Upper lobe of left lung (tissue), 6 donors: ENCODE measurements around the gene IKZF4. TPM values are rescaled to one million over a fixed set of nuclear protein-coding genes. Genes with fewer than 3 reads are reported as not detected.

Experiments used
- ATAC-seq, 2 donors: fragments of 200-7000 bp; cut with Tn5 transposase; one replicate each; pipeline ENCODE4 v1.9.1; 2022; ENCODE audit warnings: mild to moderate bottlenecking in 2 of 2, moderate library complexity in 2 of 2; ENCODE audit not compliant: low FRiP score in 2 of 2
- DNase-seq, 2 donors: peaks; one replicate each; pipeline ENCODE4 v3.0.0-alpha.2; 2019 to 2020
- H3K27ac ChIP-seq, 4 donors: fragments of 200-600 bp; sonication (generic); one replicate each; pipeline ENCODE4 v1.5.1; 2016 to 2019
- H3K27me3 ChIP-seq, 4 donors: fragments of 200-600 bp; sonication (generic); one replicate each; pipeline ENCODE4 v1.5.1; 2017 to 2019
- H3K36me3 ChIP-seq, 4 donors: fragments of 200-600 bp; sonication (generic); one replicate each; pipeline ENCODE4 v1.5.1; 2016 to 2019
- H3K4me1 ChIP-seq, 4 donors: fragments of 200-600 bp; sonication (generic); one replicate each; pipeline ENCODE4 v1.5.1; 2018 to 2019
- H3K4me3 ChIP-seq, 4 donors: fragments of 200-600 bp; sonication (generic); one replicate each; pipeline ENCODE4 v1.5.1; 2017 to 2019; ENCODE audit warnings: mild to moderate bottlenecking in 2 of 4, moderate library complexity in 1 of 4
- H3K9me3 ChIP-seq, 4 donors: fragments of 200-600 bp; sonication (generic); one replicate each; pipeline ENCODE4 v1.5.1; 2018 to 2019
- CTCF ChIP-seq, 6 experiments: fragments of 450-650 bp in 4 of 6; fragments of 200-600 bp in 2 of 6; sonication (generic) in 2 of 6; IDR thresholded peaks; one replicate each; pipeline ENCODE4 v1.5.1; 2016 to 2019; ENCODE audit warnings: antibody characterized with exemption in 6 of 6
- EP300 ChIP-seq, 4 donors: sonication (generic); formaldehyde crosslinking; IDR thresholded peaks; one replicate each; pipeline ENCODE4 v1.5.1; 2017; ENCODE audit warnings: antibody characterized with exemption in 4 of 4, control low read depth in 2 of 4
- POLR2A ChIP-seq, 4 donors: fragments of 450-650 bp; IDR thresholded peaks; one replicate each; pipeline ENCODE4 v1.5.1; 2016 to 2017; ENCODE audit warnings: antibody characterized with exemption in 4 of 4, mild to moderate bottlenecking in 2 of 4
- POLR2AphosphoS5 ChIP-seq, 2 donors: sonication (generic); formaldehyde crosslinking; IDR thresholded peaks; one replicate each; pipeline ENCODE4 v1.5.1; 2017; ENCODE audit warnings: antibody characterized with exemption in 2 of 2
- WGBS, 2 donors: methylation state at CpG; one replicate each; pipeline ENCODE4 v1.1.5; 2017 to 2018; 5-methylcytosine and 5-hydroxymethylcytosine counted together
- total RNA-seq, 6 donors: library from RNA; depleted of rRNA in 4 of 6; stranded (reverse); fragments of >200 nt in 4 of 6; gene quantifications; one replicate each; pipeline versions ENCODE4 v1.1.0 to v1.2.1, GENCODE V29; 2016 to 2021
- donor health status: DM: no; HTN: no; CAD: no; lungs with moderate emphysema.
- donor health status: DM: no; HTN: yes; CAD: no; lungs with severe emphysema.

Gene IKZF4
- total RNA-seq, 6 donors from 2014 or later, result 5.6 to 23.0 (median 9.3) TPM

DNA sequence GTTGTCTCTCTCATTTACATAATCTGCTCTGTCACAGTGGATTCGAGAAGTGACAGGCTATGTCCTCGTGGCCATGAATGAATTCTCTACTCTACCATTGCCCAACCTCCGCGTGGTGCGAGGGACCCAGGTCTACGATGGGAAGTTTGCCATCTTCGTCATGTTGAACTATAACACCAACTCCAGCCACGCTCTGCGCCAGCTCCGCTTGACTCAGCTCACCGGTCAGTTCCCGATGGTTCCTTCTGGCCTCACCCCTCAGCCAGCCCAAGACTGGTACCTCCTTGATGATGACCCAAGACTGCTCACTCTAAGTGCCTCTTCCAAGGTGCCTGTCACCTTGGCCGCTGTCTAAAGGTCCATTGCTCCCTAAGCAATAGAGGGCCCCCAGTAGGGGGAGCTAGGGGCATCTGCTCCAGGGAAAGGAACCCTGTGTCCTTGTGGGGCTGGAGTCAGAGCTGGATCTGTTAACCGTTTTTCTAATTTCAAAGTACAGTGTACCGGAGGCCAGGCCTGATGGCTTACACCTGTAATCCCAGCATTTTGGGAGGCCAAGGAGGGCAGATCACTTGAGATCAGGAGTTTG, 64.2 kb downstream of the IKZF4 start:
- peaks cover 0 to 8% (median 5%) of the 10 kb centered on the region in 4 donors for H3K36me3 ChIP-seq
- H3K4me1 ChIP-seq, result peaks cover 6 to 25% (median 20%) of the 10 kb centered on the region in 4 donors
- no peak overlapping the region for H3K4me3 ChIP-seq
- H3K27ac ChIP-seq, result no peak overlapping the region
- ATAC-seq, result no peak
- TF ChIP-seq EP300 (IDR thresholded peaks at IDR 0.05), result no peak
- TF ChIP-seq POLR2AphosphoS5 (IDR thresholded peaks at IDR 0.05), result no peak
- no peak for TF ChIP-seq POLR2A (IDR thresholded peaks at IDR 0.05)
- TF ChIP-seq CTCF (IDR thresholded peaks at IDR 0.05), result no peak
- peaks cover 0 to 6% (median 6%) of the 10 kb centered on the region in 4 donors for H3K27me3 ChIP-seq
- DNase-seq, result no peak
- 86 to 87% methylated on average over 15 of the region's 15 CpGs for WGBS, 2 donors
- H3K9me3 ChIP-seq, result no peaks in the 10 kb centered on the region

DNA sequence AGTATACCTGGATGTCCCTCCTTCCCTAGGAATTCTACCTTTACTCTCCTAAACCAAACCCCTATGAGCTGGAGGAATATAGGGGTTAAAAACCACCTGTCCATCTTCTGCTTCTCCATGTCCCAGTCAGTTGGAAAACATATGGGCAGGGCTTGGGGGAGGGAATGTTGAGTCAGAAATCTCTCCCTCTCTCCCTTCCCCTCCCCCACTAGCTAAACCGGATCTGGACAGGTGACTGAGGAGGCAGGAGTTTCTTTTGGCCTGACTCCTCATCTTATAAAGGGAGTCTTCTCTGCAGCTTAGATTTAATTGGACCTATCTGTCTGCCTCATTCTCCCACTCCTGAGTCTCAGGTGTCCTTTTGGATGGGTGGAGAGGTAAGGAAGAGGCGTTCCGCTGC, 65.3 kb downstream of the IKZF4 start:
- peaks cover 0 to 20% (median 14%) of the 10 kb centered on the region in 4 donors for H3K4me1 ChIP-seq
- ATAC-seq, result no peak
- WGBS, 2 donors, result 68 to 74% methylated on average over 3 of the region's 3 CpGs

GRCh38 chr12:56086608-56087007, 65.8 kb downstream of the IKZF4 start:
- ATAC-seq (no peak), DNase-seq (no peak)
- no peak overlapping the region for H3K4me3 ChIP-seq
- peak overlapping the region; percentile 12 to 72 (median 40) for H3K27ac ChIP-seq
- H3K4me1 ChIP-seq, result peaks cover 0 to 20% (median 14%) of the 10 kb centered on the region in 4 donors
- H3K9me3 ChIP-seq, result no peaks in the 10 kb centered on the region
- TF ChIP-seq POLR2A (IDR thresholded peaks at IDR 0.05), result no peak
- 85 to 87% methylated on average over 6 of the region's 6 CpGs for WGBS, 2 donors
- H3K36me3 ChIP-seq, result peaks cover 0 to 8% (median 5%) of the 10 kb centered on the region in 4 donors
- no peaks in the 10 kb centered on the region for H3K27me3 ChIP-seq

More for the DNA sequence above, 65.3 kb downstream of the IKZF4 start:
- no peak overlapping the region for H3K4me3 ChIP-seq
- peak in 1 of 2 donors; percentile 79 for DNase-seq
- H3K27me3 ChIP-seq, result no peaks in the 10 kb centered on the region
- H3K9me3 ChIP-seq, result no peaks in the 10 kb centered on the region
- no peak for TF ChIP-seq EP300 (IDR thresholded peaks at IDR 0.05)
- TF ChIP-seq POLR2AphosphoS5 (IDR thresholded peaks at IDR 0.05), result no peak
- TF ChIP-seq POLR2A (IDR thresholded peaks at IDR 0.05), result no peak
- no peak for TF ChIP-seq CTCF (IDR thresholded peaks at IDR 0.05)
- peak overlapping the region; percentile 12 to 72 (median 40) for H3K27ac ChIP-seq
- peaks cover 0 to 8% (median 5%) of the 10 kb centered on the region in 4 donors for H3K36me3 ChIP-seq

GRCh38 chr12:56087220-56087619, 66.4 kb downstream of the IKZF4 start:
- Histone ChIP-seq H3K27ac (peak overlapping the region; percentile 21 to 78 (median 72)), H3K36me3 (peaks cover 0 to 8% (median 5%) of the 10 kb centered on the region in 4 donors), H3K4me1 (peaks cover 0 to 17% (median 14%) of the 10 kb centered on the region in 4 donors), H3K27me3 (no peaks in the 10 kb centered on the region), H3K4me3 (no peak overlapping the region), H3K9me3 (no peaks in the 10 kb centered on the region)
- ATAC-seq, result peak; percentile 84 to 94
- TF ChIP-seq POLR2AphosphoS5 (IDR thresholded peaks at IDR 0.05) (peak in 1 of 2 donors; percentile 48), CTCF (IDR thresholded peaks at IDR 0.05) (no peak)
- peak; percentile 93 to 96 for DNase-seq
- WGBS, 2 donors, result 56 to 75% methylated on average over 6 of the region's 6 CpGs

Other genes with a start within 250 kb of the IKZF4 start
- 10 to 100 TPM; 39.1 to 69.3 (median 54.9) TPM for gene SARNP, start 203.3 kb upstream of the IKZF4 start, total RNA-seq
- 10 to 100 TPM in 5 of 6 donors, 1 to 10 TPM in 1; 9.4 to 62.9 (median 20.2) TPM for gene ORMDL2, start 203.0 kb upstream of the IKZF4 start, total RNA-seq
- 10 to 100 TPM; 22.0 to 40.3 (median 33.6) TPM for gene DNAJC14, start 191.5 kb upstream of the IKZF4 start, total RNA-seq
- gene MMP19, start 178.1 kb upstream of the IKZF4 start, total RNA-seq, result 100 to 1,000 TPM in 1 of 6 donors, 10 to 100 TPM in 5; 13.6 to 122 (median 42.3) TPM
- 10 to 100 TPM; 23.0 to 47.3 (median 32.8) TPM for gene PYM1, start 93.1 kb upstream of the IKZF4 start, total RNA-seq
- gene DGKA, start 89.9 kb upstream of the IKZF4 start, total RNA-seq, result 100 to 1,000 TPM in 1 of 6 donors, 10 to 100 TPM in 5; 16.7 to 251 (median 37.3) TPM
- gene PMEL, start 55.0 kb upstream of the IKZF4 start, total RNA-seq, result 10 to 100 TPM in 1 of 6 donors, 1 to 10 TPM in 4, under 1 TPM in 1; 0.91 to 45.1 (median 1.5) TPM
- gene CDK2, start 54.2 kb upstream of the IKZF4 start, total RNA-seq, result 10 to 100 TPM; 11.7 to 27.9 (median 21.7) TPM
- gene RAB5B, start 47.0 kb upstream of the IKZF4 start, total RNA-seq, result 100 to 1,000 TPM in 4 of 6 donors, 10 to 100 TPM in 2; 53.4 to 139 (median 116) TPM
- 10 to 100 TPM; 12.8 to 36.3 (median 21.9) TPM for gene SUOX, start 23.8 kb upstream of the IKZF4 start, total RNA-seq
- gene RPS26, start 20.9 kb downstream of the IKZF4 start, total RNA-seq, result 100 to 1,000 TPM in 3 of 6 donors, 10 to 100 TPM in 3; 15.3 to 570 (median 150) TPM
- 100 to 1,000 TPM in 3 of 6 donors, 10 to 100 TPM in 3; 56.8 to 171 (median 101) TPM for gene ERBB3, start 59.1 kb downstream of the IKZF4 start, total RNA-seq
- gene PA2G4, start 83.5 kb downstream of the IKZF4 start, total RNA-seq, result 100 to 1,000 TPM in 1 of 6 donors, 10 to 100 TPM in 5; 36.7 to 103 (median 70.7) TPM
- gene RPL41, start 95.6 kb downstream of the IKZF4 start, total RNA-seq, result 1,000 to 10,000 TPM; 1,377 to 3,349 (median 3,110) TPM
- gene ZC3H10, start 97.2 kb downstream of the IKZF4 start, total RNA-seq, result 10 to 100 TPM in 2 of 6 donors, 1 to 10 TPM in 4; 2.1 to 22.0 (median 6.4) TPM
- gene ESYT1, start 107.2 kb downstream of the IKZF4 start, total RNA-seq, result 100 to 1,000 TPM in 5 of 6 donors, 10 to 100 TPM in 1; 73.9 to 132 (median 112) TPM
- gene MYL6B, start 131.5 kb downstream of the IKZF4 start, total RNA-seq, result 10 to 100 TPM; 10.5 to 38.4 (median 29.1) TPM
- gene MYL6, start 137.3 kb downstream of the IKZF4 start, total RNA-seq, result 1,000 to 10,000 TPM in 5 of 6 donors, 100 to 1,000 TPM in 1; 665 to 1,935 (median 1,528) TPM
- gene SMARCC2, start 168.4 kb downstream of the IKZF4 start, total RNA-seq, result 100 to 1,000 TPM in 2 of 6 donors, 10 to 100 TPM in 4; 71.4 to 258 (median 93.9) TPM
- gene RNF41, start 200.9 kb downstream of the IKZF4 start, total RNA-seq, result 10 to 100 TPM; 38.8 to 94.3 (median 62.1) TPM
- gene NABP2, start 203.3 kb downstream of the IKZF4 start, total RNA-seq, result 10 to 100 TPM in 4 of 6 donors, 1 to 10 TPM in 2; 4.2 to 23.1 (median 17.6) TPM
- gene SLC39A5, start 209.0 kb downstream of the IKZF4 start, total RNA-seq, result 1 to 10 TPM in 2 of 6 donors, under 1 TPM in 1, not detected in 3; 0.37 to 1.2 (median 1.1) TPM
- gene ANKRD52, start 237.3 kb downstream of the IKZF4 start, total RNA-seq, result 10 to 100 TPM; 17.6 to 48.2 (median 28.8) TPM
- gene COQ10A, start 245.9 kb downstream of the IKZF4 start, total RNA-seq, result 10 to 100 TPM; 12.8 to 26.3 (median 17.5) TPM